Transverse colon (tissue), 3 donors: Measurements from ENCODE around the gene FOXP1.

Source experiments
- EP300 ChIP-seq: sonication (generic); formaldehyde crosslinking; IDR thresholded peaks from one replicate; pipeline ENCODE4 v1.6.1; 2017; ENCODE audit warnings: antibody characterized with exemption, low read depth
- TF ChIP-seq, protein P1 (sequence below), 5 experiments: fragments of 200-600 bp in 3 of 5; fragments of 450-650 bp in 2 of 5; sonication (generic) in 3 of 5; IDR thresholded peaks; 1 replicate in 2 of 5; 2 replicates in 3 of 5; pipeline ENCODE4 v1.5.1; 2016 to 2017; ENCODE audit warnings: antibody characterized with exemption in 5 of 5, inconsistent platforms in 3 of 5, mild to moderate bottlenecking in 2 of 5, moderate library complexity in 1 of 5

DNA sequence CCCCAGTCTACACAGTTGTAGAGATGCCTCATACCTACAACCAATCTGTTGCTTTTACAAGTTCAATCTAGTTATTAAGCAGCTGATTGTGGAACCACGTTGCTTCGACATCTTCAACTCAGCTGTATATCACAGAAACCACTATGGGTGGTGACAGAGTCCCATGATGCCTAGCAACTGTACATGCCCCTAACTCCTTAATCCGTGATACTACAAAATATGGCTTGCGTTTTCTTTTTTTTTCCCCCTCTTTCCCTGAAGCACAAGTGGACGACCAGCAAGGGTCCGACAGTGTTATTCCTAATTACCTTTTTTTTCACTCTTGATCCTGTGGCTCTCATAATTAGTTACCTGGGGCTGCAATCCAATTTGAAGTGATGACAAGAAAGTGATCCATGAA is 478.6 kb downstream of the FOXP1 start:
- TF ChIP-seq, protein P1, sequence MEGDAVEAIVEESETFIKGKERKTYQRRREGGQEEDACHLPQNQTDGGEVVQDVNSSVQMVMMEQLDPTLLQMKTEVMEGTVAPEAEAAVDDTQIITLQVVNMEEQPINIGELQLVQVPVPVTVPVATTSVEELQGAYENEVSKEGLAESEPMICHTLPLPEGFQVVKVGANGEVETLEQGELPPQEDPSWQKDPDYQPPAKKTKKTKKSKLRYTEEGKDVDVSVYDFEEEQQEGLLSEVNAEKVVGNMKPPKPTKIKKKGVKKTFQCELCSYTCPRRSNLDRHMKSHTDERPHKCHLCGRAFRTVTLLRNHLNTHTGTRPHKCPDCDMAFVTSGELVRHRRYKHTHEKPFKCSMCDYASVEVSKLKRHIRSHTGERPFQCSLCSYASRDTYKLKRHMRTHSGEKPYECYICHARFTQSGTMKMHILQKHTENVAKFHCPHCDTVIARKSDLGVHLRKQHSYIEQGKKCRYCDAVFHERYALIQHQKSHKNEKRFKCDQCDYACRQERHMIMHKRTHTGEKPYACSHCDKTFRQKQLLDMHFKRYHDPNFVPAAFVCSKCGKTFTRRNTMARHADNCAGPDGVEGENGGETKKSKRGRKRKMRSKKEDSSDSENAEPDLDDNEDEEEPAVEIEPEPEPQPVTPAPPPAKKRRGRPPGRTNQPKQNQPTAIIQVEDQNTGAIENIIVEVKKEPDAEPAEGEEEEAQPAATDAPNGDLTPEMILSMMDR (IDR thresholded peaks at IDR 0.05) = no peak
- no peak for TF ChIP-seq EP300
